Natural killer cell treated with Interleukin-12 subunit alpha and Interleukin-12 subunit beta and Interleukin-15 and Interleukin-18, amount 100 ng/mL, for 72 hours (primary cell): ENCODE results near the gene IFITM5. TPM values are rescaled to one million over a fixed set of nuclear protein-coding genes. Genes with fewer than 3 reads are reported as not detected.

ENCODE experiments used
- ATAC-seq, 2 donors: fragments of 150-1000 bp; cut with Tn5 transposase in 1 of 2; sonication (Bioruptor Pico), chemical (Tn5 transposase) in 1 of 2; 2 replicates each; pipeline ENCODE4 v1.10.0; 2021
- DNase-seq: peaks from one replicate; pipeline ENCODE4 v3.0.0; 2022; ENCODE audit warnings: low spot score
- H3K27ac Mint-ChIP-seq, 2 donors: 1 replicate in 1 of 2; 2 replicates in 1 of 2; pipeline ENCODE4 v1.8.0; 2022; ENCODE audit warnings: mixed read lengths in 2 of 2, mild to moderate bottlenecking in 1 of 2, moderate library complexity in 1 of 2
- H3K27me3 Mint-ChIP-seq, 2 donors: 1 replicate in 1 of 2; 2 replicates in 1 of 2; pipeline ENCODE4 v1.8.0; 2022; ENCODE audit warnings: mixed read lengths in 2 of 2
- H3K36me3 Mint-ChIP-seq: one replicate; pipeline ENCODE4 v1.8.0; 2022; ENCODE audit warnings: mixed read lengths
- H3K4me1 Mint-ChIP-seq, 2 donors: 1 replicate in 1 of 2; 2 replicates in 1 of 2; pipeline ENCODE4 v1.8.0; 2022; ENCODE audit warnings: low read depth in 2 of 2, mixed read lengths in 2 of 2, mild to moderate bottlenecking in 1 of 2
- H3K4me3 Mint-ChIP-seq: one replicate; pipeline ENCODE4 v1.8.0; 2022; ENCODE audit warnings: mixed read lengths
- H3K9me3 Mint-ChIP-seq: 2 replicates; pipeline ENCODE4 v1.8.0; 2022; ENCODE audit warnings: mixed read lengths
- total RNA-seq, 2 donors: library from RNA; stranded (reverse); gene quantifications; one replicate each; pipeline ENCODE4 v1.2.3, GENCODE V29; 2022

IFITM5 gene
- total RNA-seq, 2 donors from 2014 or later = not detected

DNA sequence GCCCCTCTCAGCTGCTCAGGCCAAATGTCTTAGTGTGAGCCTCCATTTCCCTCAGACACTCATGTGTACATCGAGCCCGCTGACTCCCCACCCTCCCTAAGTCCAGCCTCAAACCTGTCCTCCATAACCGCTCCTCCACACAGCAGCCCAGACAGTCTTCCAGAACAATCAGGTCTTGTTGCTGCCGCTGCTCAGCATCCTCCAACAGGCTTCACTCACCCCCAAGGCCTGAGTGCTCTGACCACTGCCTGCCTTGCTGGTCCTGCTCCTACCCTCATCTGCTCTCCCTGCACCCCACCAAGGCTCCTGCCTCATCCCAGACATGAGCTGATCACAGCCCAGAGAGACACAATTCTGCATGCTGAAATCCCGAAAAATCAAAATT, 45.4 kb downstream of the IFITM5 start:
- no peaks in the 10 kb centered on the region for H3K27me3 Mint-ChIP-seq
- no peak for DNase-seq
- no peak for ATAC-seq
- peaks cover 12% of the 10 kb centered on the region for H3K36me3 Mint-ChIP-seq
- no peaks in the 10 kb centered on the region for H3K9me3 Mint-ChIP-seq
- H3K4me3 Mint-ChIP-seq = no peak overlapping the region
- H3K4me1 Mint-ChIP-seq = peaks cover 5 to 7% of the 10 kb centered on the region in 2 donors
- H3K27ac Mint-ChIP-seq = no peak overlapping the region

DNA sequence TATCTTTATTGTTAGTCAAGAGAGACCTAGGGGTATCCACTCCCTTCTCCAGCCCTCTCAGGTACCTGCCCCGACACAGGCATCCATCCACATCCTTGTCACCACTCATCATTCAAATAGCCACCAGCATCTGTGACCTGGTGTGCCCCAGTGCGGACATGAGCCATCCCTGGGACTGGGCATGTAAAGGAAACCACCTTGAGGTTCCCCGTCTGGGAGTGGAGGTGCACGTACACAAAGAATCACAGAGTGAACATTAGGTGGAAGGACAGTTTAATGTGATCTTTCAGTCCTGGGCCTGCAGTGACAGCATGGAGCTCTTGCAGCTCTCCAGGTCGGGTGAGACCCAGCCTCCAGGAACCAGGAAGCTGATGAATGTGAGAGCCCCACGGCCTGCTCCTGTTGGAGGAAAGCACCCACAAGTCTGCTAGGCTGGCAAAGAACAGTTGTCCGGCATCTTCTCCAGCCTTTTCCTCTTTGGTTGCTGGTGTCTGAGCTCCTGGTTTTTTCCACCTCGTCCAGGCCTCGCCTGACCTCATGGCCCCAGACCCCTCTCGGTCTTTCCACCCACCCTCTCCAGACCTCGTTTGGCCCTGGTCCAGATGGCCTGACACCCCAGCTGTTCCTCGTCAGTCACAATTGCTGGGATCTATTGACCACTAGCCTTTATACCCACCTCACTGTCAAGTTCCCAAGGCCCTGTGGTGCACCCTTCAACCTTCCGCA, 46.0 kb downstream of the IFITM5 start:
- H3K4me1 Mint-ChIP-seq = peaks cover 5 to 7% of the 10 kb centered on the region in 2 donors

DNA sequence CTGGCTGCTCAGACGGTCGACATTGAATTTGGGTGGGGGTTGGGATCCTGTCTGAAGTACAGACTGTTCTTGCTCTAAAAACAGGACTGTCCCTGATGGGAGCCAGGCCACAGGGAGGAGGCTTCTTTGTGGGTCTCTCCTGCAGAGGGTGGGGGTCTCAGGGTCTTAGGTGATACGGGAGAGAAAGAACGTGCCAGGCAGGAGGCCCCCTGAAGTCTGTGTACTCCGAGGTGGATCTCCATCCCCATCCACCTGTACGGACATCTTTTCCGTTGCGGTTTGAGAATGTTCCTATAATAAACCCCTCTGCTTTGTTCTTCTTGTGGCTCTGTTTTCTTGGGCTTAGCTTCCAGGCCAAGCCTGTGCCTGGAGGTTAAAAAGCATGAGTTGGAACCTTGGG, 46.7 kb downstream of the IFITM5 start:
- Mint-ChIP-seq H3K27ac (no peak overlapping the region), H3K27me3 (no peaks in the 10 kb centered on the region), H3K4me1 (peaks cover 5 to 7% of the 10 kb centered on the region in 2 donors), H3K9me3 (no peaks in the 10 kb centered on the region), H3K4me3 (no peak overlapping the region), H3K36me3 (peaks cover 12% of the 10 kb centered on the region)
- ATAC-seq (no peak), DNase-seq (no peak)

More for the DNA sequence above, 46.0 kb downstream of the IFITM5 start:
- Mint-ChIP-seq H3K4me3 (no peak overlapping the region), H3K9me3 (no peaks in the 10 kb centered on the region), H3K27me3 (no peaks in the 10 kb centered on the region), H3K27ac (no peak overlapping the region), H3K36me3 (peaks cover 12% of the 10 kb centered on the region)
- DNase-seq = no peak
- no peak for ATAC-seq

DNA sequence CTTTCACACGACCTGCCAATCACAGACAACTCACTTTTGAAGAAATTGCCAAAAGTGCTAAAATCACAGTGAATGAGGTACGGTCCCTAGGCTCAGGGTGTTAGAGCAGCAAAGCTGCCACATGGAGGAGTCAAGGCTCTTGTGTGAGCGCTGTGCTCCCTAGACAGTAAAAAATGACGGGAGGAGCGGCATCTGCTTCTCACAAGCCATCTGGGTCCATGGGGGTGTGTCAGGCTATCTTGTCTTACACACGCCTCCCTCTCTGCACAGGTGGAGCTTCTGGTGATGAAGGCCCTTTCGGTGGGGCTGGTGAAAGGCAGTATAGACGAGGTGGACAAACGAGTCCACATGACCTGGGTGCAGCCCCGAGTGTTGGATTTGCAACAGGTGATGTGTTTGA, 47.8 kb downstream of the IFITM5 start:
- Mint-ChIP-seq H3K9me3 (no peaks in the 10 kb centered on the region), H3K36me3 (peaks cover 20% of the 10 kb centered on the region), H3K27me3 (no peaks in the 10 kb centered on the region), H3K4me1 (peaks cover 5 to 7% of the 10 kb centered on the region in 2 donors), H3K4me3 (no peak overlapping the region), H3K27ac (no peak overlapping the region)
- DNase-seq = no peak
- no peak for ATAC-seq

DNA sequence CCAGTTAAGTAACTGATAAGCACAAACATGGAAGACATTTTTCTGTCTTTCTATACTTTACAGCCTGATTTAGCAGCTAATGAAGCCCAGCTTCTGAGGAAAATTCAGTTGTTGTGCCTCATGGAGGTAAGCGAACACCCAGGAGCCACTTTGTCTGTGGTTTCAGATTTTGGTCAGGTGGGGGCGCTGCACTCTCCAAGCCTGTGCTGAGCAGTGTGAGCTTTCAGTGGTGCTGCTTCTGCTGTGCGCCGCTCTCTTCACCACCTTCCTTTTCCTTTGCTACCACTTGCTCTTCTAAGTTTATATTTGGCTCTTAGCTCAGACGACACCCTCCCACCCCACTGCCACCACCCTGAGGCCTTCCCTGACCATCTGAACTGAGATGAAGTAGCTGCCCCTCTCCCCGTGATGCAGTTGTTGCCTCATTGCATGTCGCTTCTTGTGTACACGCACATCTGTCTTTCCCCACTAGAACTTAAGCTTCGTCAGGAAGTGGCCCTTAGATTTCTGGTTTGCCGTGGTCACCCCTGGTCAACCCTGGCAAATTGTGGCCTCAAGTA, 48.5 kb downstream of the IFITM5 start:
- Mint-ChIP-seq H3K27ac (no peak overlapping the region), H3K36me3 (peaks cover 22% of the 10 kb centered on the region), H3K4me1 (peaks cover 5 to 7% of the 10 kb centered on the region in 2 donors), H3K27me3 (no peaks in the 10 kb centered on the region), H3K4me3 (no peak overlapping the region), H3K9me3 (no peaks in the 10 kb centered on the region)
- ATAC-seq = peak; percentile 79
- DNase-seq = peak; percentile 75

DNA sequence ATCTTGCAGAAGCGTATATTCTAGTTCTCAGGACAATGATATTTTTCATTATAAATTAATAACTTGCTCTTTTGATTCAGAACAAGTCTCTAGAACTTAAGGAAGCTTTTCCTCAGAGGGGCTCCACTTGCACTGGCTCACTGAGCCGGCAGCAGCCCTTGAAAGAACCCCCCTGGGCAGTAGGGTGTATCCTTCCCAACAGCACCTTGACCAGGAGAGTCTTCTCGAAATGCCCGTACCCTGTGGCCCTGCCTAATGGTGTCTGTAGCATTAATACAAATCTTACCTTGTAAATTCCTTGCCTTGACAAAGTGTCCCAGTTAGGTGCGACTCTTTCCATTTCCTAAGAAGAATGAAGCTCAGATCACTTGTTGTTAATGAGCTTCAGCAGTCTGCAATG, 49.1 kb downstream of the IFITM5 start:
- no peaks in the 10 kb centered on the region for H3K9me3 Mint-ChIP-seq
- ATAC-seq = no peak
- no peaks in the 10 kb centered on the region for H3K27me3 Mint-ChIP-seq
- H3K4me1 Mint-ChIP-seq = peaks cover 5 to 8% of the 10 kb centered on the region in 2 donors
- H3K36me3 Mint-ChIP-seq = peaks cover 28% of the 10 kb centered on the region
- H3K4me3 Mint-ChIP-seq = no peak overlapping the region
- no peak overlapping the region for H3K27ac Mint-ChIP-seq
- no peak for DNase-seq

DNA sequence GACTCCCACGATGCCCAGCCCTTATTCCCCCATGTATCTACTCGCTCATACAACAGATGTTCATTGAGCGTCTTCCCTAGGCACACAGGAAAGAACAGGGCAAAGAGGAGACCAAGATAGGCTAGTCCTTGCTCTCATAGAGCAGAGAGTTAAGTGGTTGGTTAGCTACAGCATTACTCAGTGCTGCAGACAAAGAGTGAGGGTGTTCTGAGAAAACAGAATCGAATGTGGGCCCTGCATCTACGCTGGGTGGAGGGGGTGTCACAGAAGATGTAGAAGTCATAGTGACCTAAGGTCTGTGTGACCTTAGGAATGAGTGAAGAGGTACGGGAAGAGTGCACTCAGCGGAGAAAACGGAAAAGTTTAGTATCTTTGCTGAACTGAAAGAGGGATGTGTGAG, 50.3 kb downstream of the IFITM5 start:
- no peak overlapping the region for H3K4me3 Mint-ChIP-seq
- no peak for ATAC-seq
- peaks cover 32% of the 10 kb centered on the region for H3K36me3 Mint-ChIP-seq
- no peaks in the 10 kb centered on the region for H3K27me3 Mint-ChIP-seq
- no peak for DNase-seq
- no peak overlapping the region for H3K27ac Mint-ChIP-seq
- peaks cover 5 to 10% of the 10 kb centered on the region in 2 donors for H3K4me1 Mint-ChIP-seq
- H3K9me3 Mint-ChIP-seq = no peaks in the 10 kb centered on the region

Other genes starting within 250 kb of the IFITM5 start
- not detected for gene SCGB1C1, start 106.4 kb downstream of the IFITM5 start, total RNA-seq
- gene BET1L, start 92.1 kb downstream of the IFITM5 start, total RNA-seq = 10 to 100 TPM; 43.6 to 51.4 TPM
- 100 to 1,000 TPM; 130 to 148 TPM for gene RIC8A, start 91.8 kb downstream of the IFITM5 start, total RNA-seq
- gene SIRT3, start 63.2 kb downstream of the IFITM5 start, total RNA-seq = 10 to 100 TPM; 13.7 to 16.3 TPM
- 100 to 1,000 TPM; 204 to 263 TPM for gene PSMD13, start 62.5 kb downstream of the IFITM5 start, total RNA-seq
- gene NLRP6, start 21.1 kb downstream of the IFITM5 start, total RNA-seq = 1 to 10 TPM in 1 of 2 donors, under 1 TPM in 1; 0.26 to 1.2 TPM
- 10 to 100 TPM; 17.0 to 24.9 TPM for gene PGGHG, start 10.4 kb downstream of the IFITM5 start, total RNA-seq
- 100 to 1,000 TPM in 1 of 2 donors, 10 to 100 TPM in 1; 87.9 to 171 TPM for gene IFITM2, start 8.3 kb upstream of the IFITM5 start, total RNA-seq
- 10 to 100 TPM; 58.1 to 71.0 TPM for gene IFITM1, start 14.5 kb upstream of the IFITM5 start, total RNA-seq
- 10 to 100 TPM; 28.2 to 29.8 TPM for gene IFITM3, start 21.3 kb upstream of the IFITM5 start, total RNA-seq
- under 1 TPM in 1 of 2 donors, not detected in 1; 0.50 TPM for gene B4GALNT4, start 70.0 kb upstream of the IFITM5 start, total RNA-seq
- gene PKP3, start 94.7 kb upstream of the IFITM5 start, total RNA-seq = not detected
- gene SIGIRR, start 115.5 kb upstream of the IFITM5 start, total RNA-seq = 10 to 100 TPM; 39.0 to 44.9 TPM
- gene ANO9, start 142.5 kb upstream of the IFITM5 start, total RNA-seq = 1 to 10 TPM; 2.4 to 6.7 TPM
- gene PTDSS2, start 150.8 kb upstream of the IFITM5 start, total RNA-seq = 10 to 100 TPM; 20.6 to 56.9 TPM
- gene RNH1, start 207.7 kb upstream of the IFITM5 start, total RNA-seq = 100 to 1,000 TPM in 1 of 2 donors, 10 to 100 TPM in 1; 89.2 to 113 TPM
- 10 to 100 TPM; 33.6 to 83.5 TPM for gene HRAS, start 236.1 kb upstream of the IFITM5 start, total RNA-seq
- gene LRRC56, start 238.0 kb upstream of the IFITM5 start, total RNA-seq = 1 to 10 TPM in 1 of 2 donors, under 1 TPM in 1; 0.98 to 1.8 TPM